GM12872 (cell line): ENCODE results near the gene PDE2A.

ENCODE experiments used
- TF ChIP-seq, protein P1 (sequence below): IDR thresholded peaks from 3 replicates; pipeline ENCODE4 v1.5.1; 2011; ENCODE audit warnings: low read depth, mild to moderate bottlenecking, low read length, moderate library complexity; ENCODE audit not compliant: insufficient read depth

Gene PDE2A

GRCh38 chr11:72719551-72719950, 45.3 kb upstream of the PDE2A start:
- TF ChIP-seq, protein P1, sequence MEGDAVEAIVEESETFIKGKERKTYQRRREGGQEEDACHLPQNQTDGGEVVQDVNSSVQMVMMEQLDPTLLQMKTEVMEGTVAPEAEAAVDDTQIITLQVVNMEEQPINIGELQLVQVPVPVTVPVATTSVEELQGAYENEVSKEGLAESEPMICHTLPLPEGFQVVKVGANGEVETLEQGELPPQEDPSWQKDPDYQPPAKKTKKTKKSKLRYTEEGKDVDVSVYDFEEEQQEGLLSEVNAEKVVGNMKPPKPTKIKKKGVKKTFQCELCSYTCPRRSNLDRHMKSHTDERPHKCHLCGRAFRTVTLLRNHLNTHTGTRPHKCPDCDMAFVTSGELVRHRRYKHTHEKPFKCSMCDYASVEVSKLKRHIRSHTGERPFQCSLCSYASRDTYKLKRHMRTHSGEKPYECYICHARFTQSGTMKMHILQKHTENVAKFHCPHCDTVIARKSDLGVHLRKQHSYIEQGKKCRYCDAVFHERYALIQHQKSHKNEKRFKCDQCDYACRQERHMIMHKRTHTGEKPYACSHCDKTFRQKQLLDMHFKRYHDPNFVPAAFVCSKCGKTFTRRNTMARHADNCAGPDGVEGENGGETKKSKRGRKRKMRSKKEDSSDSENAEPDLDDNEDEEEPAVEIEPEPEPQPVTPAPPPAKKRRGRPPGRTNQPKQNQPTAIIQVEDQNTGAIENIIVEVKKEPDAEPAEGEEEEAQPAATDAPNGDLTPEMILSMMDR, result no peak

DNA sequence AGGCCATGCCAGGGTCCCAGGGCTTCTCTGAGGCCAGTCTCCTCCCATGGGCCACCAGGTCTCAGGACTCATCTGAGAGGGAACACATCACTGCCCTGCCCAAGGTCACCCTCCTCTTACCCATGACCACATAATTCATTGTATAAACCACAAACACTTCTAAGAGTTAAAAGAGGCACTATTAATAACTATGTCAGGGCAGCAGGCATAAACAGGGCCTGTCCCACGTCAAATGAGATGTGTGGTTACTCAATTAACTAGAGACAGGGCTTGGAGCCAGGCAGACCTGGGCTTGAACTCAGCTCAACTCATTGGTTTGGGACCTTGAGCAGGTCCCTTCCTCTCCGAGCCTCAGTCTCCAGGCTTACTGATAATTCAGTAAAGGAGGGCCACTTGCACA, 44.9 kb upstream of the PDE2A start:
- TF ChIP-seq, protein P1, result no peak

GRCh38 chr11:72718101-72718501, 43.9 kb upstream of the PDE2A start:
- TF ChIP-seq, protein P1, result no peak

DNA sequence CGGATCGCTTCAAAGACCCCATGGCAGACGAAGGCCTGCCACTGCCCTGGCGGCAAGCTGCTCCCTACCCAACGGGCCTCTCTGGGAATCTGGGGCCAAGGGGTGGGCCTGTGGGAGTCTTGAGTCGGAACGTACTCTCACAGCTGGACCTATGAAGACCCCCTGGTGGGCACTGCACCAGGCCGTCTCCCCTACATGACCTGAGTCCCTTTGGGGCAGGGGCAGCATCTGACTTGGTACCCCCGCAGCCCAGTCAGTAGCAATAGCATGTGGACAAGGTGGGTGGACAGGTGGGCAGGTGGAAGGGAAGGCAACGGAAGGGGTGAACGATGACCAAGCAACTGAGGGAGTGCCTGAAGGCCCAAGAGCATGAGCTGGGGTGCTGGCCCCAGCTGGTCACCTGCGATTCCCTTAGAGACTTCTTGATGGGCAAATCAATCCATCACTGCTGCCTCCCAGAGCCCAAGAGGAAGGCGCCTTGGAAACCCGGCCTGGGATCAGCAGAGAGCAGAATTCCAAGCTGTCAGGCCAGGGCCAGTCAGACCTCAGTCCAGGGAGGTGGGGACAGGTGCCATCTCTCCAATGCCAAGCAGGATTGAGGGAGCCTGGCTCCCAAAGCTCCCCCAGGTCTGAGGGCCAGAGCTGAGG, 42.7 kb upstream of the PDE2A start:
- TF ChIP-seq, protein P1, result no peak

GRCh38 chr11:72716290-72716689, 42.1 kb upstream of the PDE2A start:
- TF ChIP-seq, protein P1, result no peak

DNA sequence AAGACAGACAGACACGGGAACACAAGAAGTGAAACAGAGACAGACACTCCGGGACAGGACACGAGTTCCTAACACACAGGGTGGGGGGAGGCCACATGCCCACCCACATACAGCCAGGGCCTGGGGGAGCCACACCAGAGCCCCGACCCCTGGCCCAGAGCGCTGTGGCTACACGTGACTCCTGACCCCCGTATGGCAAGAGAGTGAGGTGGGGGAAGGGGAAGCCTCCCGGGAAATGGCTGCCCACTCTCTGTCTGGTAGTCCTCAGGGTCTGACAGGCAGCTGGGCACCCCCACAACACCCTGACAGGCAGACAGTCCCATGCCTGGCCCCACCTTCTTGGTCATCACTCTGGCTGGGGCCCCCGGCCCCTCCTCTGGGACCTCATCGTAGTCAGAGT, 38.6 kb upstream of the PDE2A start:
- TF ChIP-seq, protein P1, result no peak

DNA sequence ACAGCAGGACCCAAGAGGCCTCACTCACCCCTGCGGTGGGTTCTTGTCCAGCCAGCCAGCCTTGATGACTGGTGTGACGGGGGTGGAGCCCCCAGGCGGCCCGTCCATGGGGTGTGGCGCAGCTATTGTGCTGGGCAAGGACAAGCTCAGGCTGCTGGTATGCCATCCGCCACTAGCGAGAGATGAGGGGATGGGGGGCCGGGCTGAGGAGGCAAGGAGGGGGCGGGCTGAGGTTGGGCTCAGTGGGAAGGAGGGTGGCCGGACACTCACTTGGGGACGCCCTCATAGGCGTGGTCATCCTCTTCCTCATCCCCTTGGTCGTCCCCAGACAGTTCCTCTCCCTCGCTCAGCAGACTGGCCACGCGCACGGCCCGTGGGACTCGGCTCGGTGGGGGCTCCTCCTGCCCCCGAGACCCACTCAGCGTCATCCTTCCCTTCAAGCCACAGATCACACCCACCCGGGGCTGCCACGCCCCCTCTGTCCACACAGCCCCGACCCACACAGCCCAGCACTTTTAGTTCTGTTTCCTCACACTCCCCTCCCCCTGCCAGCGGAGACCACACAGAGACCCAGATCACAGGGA, 38.0 kb upstream of the PDE2A start:
- TF ChIP-seq, protein P1, result no peak

GRCh38 chr11:72711141-72711540, 36.9 kb upstream of the PDE2A start:
- TF ChIP-seq, protein P1, result no peak
